Lung (tissue), 12 donors: ENCODE results near the gene STRN4. TPM values are rescaled to one million over a fixed set of nuclear protein-coding genes. Genes with fewer than 3 reads are reported as not detected.
"Not testable (repeated sequence)": the region's sequence is repeated elsewhere in the genome, so short reads cannot be mapped to it uniquely, and the experiment has no call there.

Source experiments
- ATAC-seq: fragments of 200-7000 bp; cut with Tn5 transposase; one replicate; pipeline ENCODE4 v1.9.1; 2020; ENCODE audit warnings: moderate number of reproducible peaks; ENCODE audit not compliant: insufficient read depth, low FRiP score
- DNase-seq, 3 donors: peaks; one replicate each; pipeline ENCODE4 v3.0.0-alpha.2; 2013 to 2017
- H3K27ac ChIP-seq, 2 donors: one replicate each; pipeline ENCODE4 v1.5.1; 2013; ENCODE audit warnings: mild to moderate bottlenecking in 2 of 2, moderate library complexity in 2 of 2, control low read depth in 1 of 2, inconsistent platforms in 1 of 2, low read depth in 1 of 2, low read length in 1 of 2
- H3K27me3 ChIP-seq, 3 donors: one replicate each; pipeline ENCODE4 v1.5.1; 2013; ENCODE audit warnings: low read length in 2 of 3; ENCODE audit not compliant: control insufficient read depth in 3 of 3, insufficient read depth in 3 of 3
- H3K36me3 ChIP-seq, 4 donors: one replicate each; pipeline ENCODE4 v1.5.1; 2013; ENCODE audit warnings: low read length in 4 of 4, mild to moderate bottlenecking in 1 of 4, moderate library complexity in 1 of 4; ENCODE audit not compliant: control insufficient read depth in 4 of 4, insufficient read depth in 4 of 4
- H3K4me1 ChIP-seq, 5 donors: one replicate each; pipeline ENCODE4 v1.5.1; 2013; ENCODE audit warnings: low read length in 5 of 5, mild to moderate bottlenecking in 2 of 5, moderate library complexity in 1 of 5; ENCODE audit not compliant: control insufficient read depth in 5 of 5, insufficient read depth in 5 of 5
- H3K4me3 ChIP-seq: one replicate; pipeline ENCODE4 v1.5.1; 2013; ENCODE audit warnings: mild to moderate bottlenecking, control low read depth, moderate library complexity
- H3K9ac ChIP-seq, 2 donors: one replicate each; pipeline ENCODE4 v1.5.1; 2013; ENCODE audit warnings: low read length in 2 of 2, control low read depth in 1 of 2; ENCODE audit not compliant: insufficient read depth in 1 of 2
- H3K9me3 ChIP-seq, 4 donors: one replicate each; pipeline ENCODE4 v1.5.1; 2013; ENCODE audit warnings: low read length in 3 of 4, mild to moderate bottlenecking in 1 of 4, moderate library complexity in 1 of 4; ENCODE audit not compliant: control insufficient read depth in 4 of 4, insufficient read depth in 3 of 4
- WGBS, 2 donors: extraction: QIAGEN DNeasy Blood & Tissue Kit; methylation state at CpG; one replicate each; pipeline ENCODE4 v1.1.7; 2013; 5-methylcytosine and 5-hydroxymethylcytosine counted together
- polyA plus RNA-seq, 2 donors: library from polyadenylated mRNA; stranded (reverse); fragments of 200-250 nt; gene quantifications; one replicate each; pipeline ENCODE4 v1.2.1, GENCODE V29; 2013
- total RNA-seq, 2 donors: library from RNA; depleted of rRNA in 1 of 2; stranded (reverse); fragments of >200 nt in 1 of 2; gene quantifications; one replicate each; pipeline ENCODE4 v1.2.1, GENCODE V29; 2014 to 2021
- TF ChIP-seq, protein P1 (sequence below): IDR thresholded peaks from 2 replicates; pipeline ENCODE4 v1.5.1; 2012; ENCODE audit warnings: mild to moderate bottlenecking; ENCODE audit errors: control extremely low read depth, extremely low read depth
- donor health status: control.
- donor health status: control.
- donor health status: Bipolar disorder and iron deficiency.
- donor health status: healthy.
- donor health status: DM: yes; HTN: yes; CAD: no.

The STRN4 gene
- total and polyA plus RNA-seq, 4 donors: 71.6 to 86.8 (median 79.2) TPM

DNA sequence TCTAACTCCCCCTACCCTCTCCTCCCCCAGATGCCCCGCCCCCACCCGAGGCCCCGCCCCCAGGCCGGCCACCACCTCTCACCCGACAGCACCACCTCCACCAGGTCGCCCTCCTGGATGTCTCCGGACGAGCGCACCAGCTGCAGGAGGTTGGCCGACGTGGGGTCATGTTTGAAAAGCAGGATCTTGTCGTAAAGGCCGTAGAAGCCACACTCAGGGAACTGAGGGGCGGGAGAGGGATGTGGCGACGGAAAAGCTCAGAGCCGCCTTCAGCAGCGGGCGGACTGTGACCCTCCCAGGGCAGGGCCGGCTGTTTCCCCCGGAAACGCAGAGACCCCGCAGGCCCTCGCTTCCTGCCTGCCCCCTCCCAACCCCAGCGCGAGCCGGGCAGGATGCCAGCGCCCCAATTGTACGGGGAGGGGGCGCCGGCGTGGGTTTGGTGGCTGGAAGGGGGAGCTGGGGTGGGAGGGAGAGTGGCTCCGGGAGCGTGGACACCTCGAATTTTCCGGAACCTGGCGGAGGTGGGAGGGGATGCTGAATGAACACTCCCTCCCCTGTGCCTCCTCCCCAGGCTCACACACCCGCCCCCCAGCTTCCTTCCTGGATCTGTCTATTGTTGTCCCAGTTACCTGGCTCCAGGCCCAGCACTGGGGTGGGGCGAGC lies 32.3 kb downstream of the STRN4 start:
- Histone ChIP-seq H3K27ac (peak overlapping the region; percentile 45 to 83), H3K4me1 (peaks cover 3 to 23% (median 11%) of the 10 kb centered on the region in 5 donors), H3K9me3 (no peaks in the 10 kb centered on the region), H3K36me3 (peaks cover 0 to 14% (median 3%) of the 10 kb centered on the region in 4 donors), H3K27me3 (no peaks in the 10 kb centered on the region), H3K9ac (peak overlapping the region in 1 of 2 donors; percentile 32), H3K4me3 (peak overlapping the region; percentile 39)
- WGBS, 2 donors: 0 to 1% methylated on average over 32 to 38 of the region's 39 CpGs
- ATAC-seq (peak; percentile 85), DNase-seq (peak; percentile 96 to 97 (median 96))
- TF ChIP-seq, protein P1, sequence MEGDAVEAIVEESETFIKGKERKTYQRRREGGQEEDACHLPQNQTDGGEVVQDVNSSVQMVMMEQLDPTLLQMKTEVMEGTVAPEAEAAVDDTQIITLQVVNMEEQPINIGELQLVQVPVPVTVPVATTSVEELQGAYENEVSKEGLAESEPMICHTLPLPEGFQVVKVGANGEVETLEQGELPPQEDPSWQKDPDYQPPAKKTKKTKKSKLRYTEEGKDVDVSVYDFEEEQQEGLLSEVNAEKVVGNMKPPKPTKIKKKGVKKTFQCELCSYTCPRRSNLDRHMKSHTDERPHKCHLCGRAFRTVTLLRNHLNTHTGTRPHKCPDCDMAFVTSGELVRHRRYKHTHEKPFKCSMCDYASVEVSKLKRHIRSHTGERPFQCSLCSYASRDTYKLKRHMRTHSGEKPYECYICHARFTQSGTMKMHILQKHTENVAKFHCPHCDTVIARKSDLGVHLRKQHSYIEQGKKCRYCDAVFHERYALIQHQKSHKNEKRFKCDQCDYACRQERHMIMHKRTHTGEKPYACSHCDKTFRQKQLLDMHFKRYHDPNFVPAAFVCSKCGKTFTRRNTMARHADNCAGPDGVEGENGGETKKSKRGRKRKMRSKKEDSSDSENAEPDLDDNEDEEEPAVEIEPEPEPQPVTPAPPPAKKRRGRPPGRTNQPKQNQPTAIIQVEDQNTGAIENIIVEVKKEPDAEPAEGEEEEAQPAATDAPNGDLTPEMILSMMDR: no peak

DNA sequence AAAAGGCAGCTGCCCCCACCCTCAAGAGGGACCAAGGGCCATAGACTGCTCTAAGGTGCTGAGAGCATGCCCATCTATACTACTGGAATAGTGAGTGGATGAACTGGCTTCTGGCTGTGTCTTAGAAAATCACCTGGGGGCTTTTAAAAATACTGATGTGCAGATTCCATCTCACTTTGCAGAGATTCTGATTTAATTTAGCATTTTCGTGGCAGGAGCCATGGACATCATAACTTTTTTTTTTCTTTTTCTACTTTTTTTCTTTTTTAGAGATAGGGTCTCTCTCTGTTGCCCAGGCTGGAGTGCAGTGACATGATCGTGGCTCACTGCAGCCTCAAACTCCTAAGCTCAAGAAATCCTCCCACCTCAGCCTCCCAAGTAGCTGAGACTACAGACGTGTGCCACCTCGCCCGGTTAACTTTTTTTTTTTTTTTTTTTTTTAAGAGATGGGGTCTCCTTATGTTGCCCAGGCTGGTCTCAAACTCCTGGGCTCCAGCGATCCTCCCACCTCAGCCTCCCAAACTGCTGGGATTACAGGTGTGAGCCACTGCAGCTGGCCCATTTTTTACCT lies 33.4 kb downstream of the STRN4 start:
- H3K4me3 ChIP-seq, ATAC-seq, H3K9ac ChIP-seq, H3K9me3 ChIP-seq, H3K27me3 ChIP-seq, H3K27ac ChIP-seq, DNase-seq: not testable (repeated sequence)
- 80 to 90% methylated on average over 6 of the region's 6 CpGs for WGBS, 2 donors
- Histone ChIP-seq H3K4me1 (peaks cover 3 to 22% (median 8%) of the 10 kb centered on the region in 5 donors), H3K36me3 (peaks cover 2 to 17% (median 6%) of the 10 kb centered on the region in 4 donors)

DNA sequence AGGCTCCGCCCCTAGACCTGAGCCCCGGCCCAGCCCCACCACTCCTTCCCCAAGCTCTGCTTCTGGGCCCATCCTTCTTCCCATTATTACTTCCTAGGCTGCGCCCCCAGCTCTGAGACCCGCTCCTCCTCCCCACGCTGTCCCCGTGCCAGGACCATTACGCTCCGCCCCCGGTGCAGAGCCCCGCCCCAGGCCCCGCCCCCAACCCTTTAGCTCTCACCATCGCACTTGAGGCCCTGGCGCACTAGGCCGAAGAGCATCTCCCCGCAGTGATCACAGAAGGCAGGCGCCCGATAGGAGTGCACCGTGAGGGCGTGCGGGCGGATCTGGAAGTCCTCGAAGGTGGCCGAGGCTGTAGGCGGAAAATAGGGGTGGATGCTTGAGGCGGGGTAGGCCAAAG lies 35.6 kb downstream of the STRN4 start:
- no peak overlapping the region for H3K4me3 ChIP-seq
- no peaks in the 10 kb centered on the region for H3K9me3 ChIP-seq
- no peak overlapping the region for H3K9ac ChIP-seq
- 80 to 85% methylated on average over 25 of the region's 25 CpGs for WGBS, 2 donors
- H3K4me1 ChIP-seq: peaks cover 2 to 17% (median 8%) of the 10 kb centered on the region in 5 donors
- no peak overlapping the region for H3K27ac ChIP-seq
- H3K27me3 ChIP-seq: no peaks in the 10 kb centered on the region
- no peak for DNase-seq
- peaks cover 2 to 24% (median 13%) of the 10 kb centered on the region in 4 donors for H3K36me3 ChIP-seq
- ATAC-seq: no peak
- TF ChIP-seq, protein P1: no peak

DNA sequence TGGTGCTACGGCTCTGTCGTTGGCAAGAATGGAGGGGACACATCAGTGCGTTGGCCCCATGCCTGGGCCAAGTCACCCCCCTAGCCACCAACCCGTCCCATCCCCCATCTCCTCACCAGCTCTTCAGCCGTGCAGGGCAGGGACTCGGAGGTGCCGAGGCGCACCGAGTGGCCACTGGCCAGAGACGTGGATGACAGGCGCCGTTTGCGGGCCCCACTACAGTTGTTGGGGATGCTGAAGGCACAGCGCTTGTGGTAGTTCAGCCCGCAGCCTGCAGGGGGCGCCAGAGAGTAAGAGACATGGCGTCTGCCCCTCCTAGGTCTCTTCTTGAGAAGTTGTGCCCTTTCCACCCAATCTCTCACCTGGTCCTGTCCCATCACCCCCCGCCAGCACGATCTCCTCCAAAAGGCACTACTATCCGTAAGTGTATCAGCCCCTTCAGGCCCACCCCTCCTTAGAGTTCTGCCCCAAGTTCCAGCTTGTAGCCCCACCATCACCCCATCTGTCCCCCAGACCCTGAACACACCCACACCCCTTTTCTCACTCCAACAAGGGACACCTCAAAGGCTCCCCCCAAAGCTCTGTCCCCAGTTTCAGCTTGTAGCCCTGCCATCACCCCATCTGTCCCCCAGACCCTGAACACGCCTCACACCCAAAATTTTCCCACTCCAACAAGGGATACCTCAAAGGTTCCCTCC lies 41.7 kb downstream of the STRN4 start:
- H3K36me3 ChIP-seq: peaks cover 0 to 43% (median 36%) of the 10 kb centered on the region in 4 donors
- H3K4me3 ChIP-seq: no peak overlapping the region
- TF ChIP-seq, protein P1: peak; percentile 86
- H3K9me3 ChIP-seq: no peaks in the 10 kb centered on the region
- H3K4me1 ChIP-seq: no peaks in the 10 kb centered on the region
- ATAC-seq (peak; percentile 68), DNase-seq (peak; percentile 41 to 65 (median 48))
- no peak overlapping the region for H3K27ac ChIP-seq
- WGBS, 2 donors: 29 to 35% methylated on average over 21 of the region's 21 CpGs
- H3K9ac ChIP-seq: no peak overlapping the region
- no peaks in the 10 kb centered on the region for H3K27me3 ChIP-seq
